K562 (cell line): Measurements from ENCODE around the gene NSMF. TPM values are rescaled to one million over a fixed set of nuclear protein-coding genes. Genes with fewer than 3 reads are reported as not detected.
A peak's percentile ranks its signal among the peaks of the same experiment; 100 is the strongest.

ENCODE experiments used
- ATAC-seq: fragments of 200-7000 bp; cut with Tn5 transposase; 3 replicates; pipeline ENCODE4 v1.9.1; 2020; ENCODE audit warnings: moderate library complexity
- BruUV-seq: library from RNA; stranded (reverse); fragments of 400-500 nt; replicated peaks from 2 replicates; lab custom pipeline; 2021; lab: Mats Ljungman, UMichigan
- CTCF ChIA-PET: fragments of 300-600 bp; formaldehyde crosslinking; extraction: SDS; loops from one replicate; lab custom pipeline; 2021; ENCODE audit warnings: low intra/inter-chr PET ratio; lab: Yijun Ruan, JAX
- POLR2A ChIA-PET: fragments of 300-600, 350-650 bp; sonication (Branson Sonifier 250); formaldehyde crosslinking; extraction: SDS; loops from one replicate; lab custom pipeline; 2021; ENCODE audit warnings: antibody characterized with exemption, inconsistent platforms; lab: Yijun Ruan, JAX
- DNase-seq, 4 experiments: peaks; one replicate each; pipeline versions ENCODE4 v3.0.0 to v3.0.0-alpha.2; 2011 to 2018; ENCODE audit warnings: low spot score in 3 of 4, mixed read lengths in 3 of 4; ENCODE audit errors: extremely low read depth in 1 of 4
- FAIRE-seq: peaks from 2 replicates; lab custom pipeline; 2011; peaks lifted over from hg19 to GRCh38; lab: Jason Lieb, UNC
- H2AFZ ChIP-seq: 2 replicates; pipeline ENCODE4 v1.6.0; 2011; ENCODE audit warnings: low read depth, low read length, control low read depth, inconsistent platforms
- H3K27ac ChIP-seq: fragments of 200-600 bp; 3 replicates; pipeline ENCODE4 v1.8.0; 2011; ENCODE audit warnings: low read depth, mild to moderate bottlenecking, control low read depth, inconsistent platforms, low read length, moderate library complexity, mixed read lengths; ENCODE audit errors: extremely low read depth
- H3K27me3 ChIP-seq, 2 experiments: fragments of 300-600 bp in 1 of 2; 2 replicates in 1 of 2; 3 replicates in 1 of 2; pipeline versions ENCODE4 v1.6.0 to v1.8.0; 2011; ENCODE audit warnings: inconsistent platforms in 2 of 2, low read length in 2 of 2, mild to moderate bottlenecking in 1 of 2, mixed read lengths in 1 of 2, moderate library complexity in 1 of 2; ENCODE audit not compliant: control insufficient read depth in 2 of 2, insufficient read depth in 2 of 2
- H3K36me3 ChIP-seq: fragments of 300-600 bp; 3 replicates; pipeline ENCODE4 v1.8.0; 2011; ENCODE audit warnings: mild to moderate bottlenecking, low read length, inconsistent platforms; ENCODE audit not compliant: control insufficient read depth, insufficient read depth
- H3K4me1 ChIP-seq, 2 experiments: fragments of 200-600 bp in 1 of 2; replicated peaks in 1 of 2; 2 replicates in 1 of 2; 3 replicates in 1 of 2; pipeline versions ENCODE4 v1.5.1 to v1.8.0; 2011; ENCODE audit warnings: inconsistent platforms in 2 of 2, low read length in 2 of 2, mild to moderate bottlenecking in 1 of 2, mixed read lengths in 1 of 2, moderate library complexity in 1 of 2; ENCODE audit not compliant: control insufficient read depth in 2 of 2, insufficient read depth in 2 of 2
- H3K4me2 ChIP-seq: 2 replicates; pipeline ENCODE4 v1.6.1; 2011; ENCODE audit warnings: low read length, control low read depth, inconsistent platforms, mixed read lengths; ENCODE audit not compliant: insufficient read depth
- H3K4me3 ChIP-seq: fragments of 200-600 bp; sonication (generic), shearing (Covaris generic); 2 replicates; pipeline ENCODE4 v1.5.1; 2016; ENCODE audit warnings: control low read depth, inconsistent platforms
- H3K79me2 ChIP-seq: fragments of 200-600 bp; 3 replicates; pipeline ENCODE4 v1.8.0; 2011; ENCODE audit warnings: low read length, inconsistent platforms; ENCODE audit not compliant: control insufficient read depth, insufficient read depth
- H3K9ac ChIP-seq, 2 experiments: 2 replicates each; pipeline versions ENCODE4 v1.6.0 to v1.6.1; 2011; ENCODE audit warnings: low read depth in 2 of 2, low read length in 2 of 2, control low read depth in 1 of 2, inconsistent platforms in 1 of 2, mild to moderate bottlenecking in 1 of 2, mixed read lengths in 1 of 2; ENCODE audit not compliant: insufficient read depth in 1 of 2
- H3K9me1 ChIP-seq: one replicate; pipeline ENCODE4 v1.6.0; 2011; ENCODE audit warnings: inconsistent platforms, mild to moderate bottlenecking, low read length, moderate library complexity; ENCODE audit not compliant: control insufficient read depth, insufficient read depth
- H3K9me3 ChIP-seq: replicated peaks from 2 replicates; pipeline ENCODE4 v1.5.1; 2011; ENCODE audit warnings: low read depth, low read length, inconsistent platforms; ENCODE audit not compliant: control insufficient read depth, insufficient read depth
- H4K20me1 ChIP-seq: replicated peaks from 2 replicates; pipeline ENCODE4 v1.6.1; 2011; ENCODE audit warnings: low read length, inconsistent platforms, mixed read lengths; ENCODE audit not compliant: control insufficient read depth, insufficient read depth
- BCLAF1 ChIP-seq, 2 experiments: fragments of 450-650 bp in 1 of 2; IDR thresholded peaks; 2 replicates each; pipeline ENCODE4 v1.6.1; 2011 to 2017; ENCODE audit warnings: low read depth in 2 of 2, antibody characterized with exemption in 1 of 2, borderline replicate concordance in 1 of 2, low read length in 1 of 2, mild to moderate bottlenecking in 1 of 2, mixed read lengths in 1 of 2; ENCODE audit not compliant: control insufficient read depth in 1 of 2
- EP400 ChIP-seq: fragments of 450-650 bp; IDR thresholded peaks from 2 replicates; pipeline ENCODE4 v1.6.1; 2017; ENCODE audit warnings: antibody characterized with exemption, mild to moderate bottlenecking, moderate library complexity
- ERF ChIP-seq: fragments of 450-650 bp; formaldehyde crosslinking; IDR thresholded peaks from 2 replicates; pipeline ENCODE4 v1.4.0; 2020; ENCODE audit warnings: mild to moderate bottlenecking, mixed read lengths
- HNRNPL ChIP-seq: fragments of 200-400 bp; formaldehyde crosslinking; IDR thresholded peaks from 2 replicates; pipeline ENCODE4 v1.6.1; 2017; ENCODE audit warnings: low read depth, mild to moderate bottlenecking, low read length
- ILK ChIP-seq: fragments of 450-650 bp; IDR thresholded peaks from 2 replicates; pipeline ENCODE4 v1.6.1; 2016; ENCODE audit warnings: missing genetic modification characterization, low read depth, mild to moderate bottlenecking, missing compliant biosample characterization, moderate library complexity, borderline replicate concordance
- NFATC3 ChIP-seq: fragments of 450-650 bp; IDR thresholded peaks from 2 replicates; pipeline ENCODE4 v1.6.1; 2017; ENCODE audit warnings: mild to moderate bottlenecking
- PRPF4 ChIP-seq: fragments of 200-400 bp; formaldehyde crosslinking; IDR thresholded peaks from one replicate; pipeline ENCODE4 v1.6.1; 2017; ENCODE audit warnings: low read length, low read depth, mild to moderate bottlenecking; ENCODE audit not compliant: insufficient read depth, poor library complexity, severe bottlenecking
- PTBP1 ChIP-seq: fragments of 200-400 bp; formaldehyde crosslinking; IDR thresholded peaks from 2 replicates; pipeline ENCODE4 v1.6.1; 2017; ENCODE audit warnings: low read depth, low read length
- RAD51 ChIP-seq: fragments of 450-650 bp; IDR thresholded peaks from 2 replicates; pipeline ENCODE4 v1.7.1; 2016; ENCODE audit warnings: low read depth, mild to moderate bottlenecking, borderline replicate concordance
- RBM14 ChIP-seq: fragments of 200-400 bp; formaldehyde crosslinking; IDR thresholded peaks from 2 replicates; pipeline ENCODE4 v1.6.1; 2018; ENCODE audit warnings: low read depth, mild to moderate bottlenecking, low read length, moderate library complexity, borderline replicate concordance; ENCODE audit not compliant: insufficient read depth
- RNF219 ChIP-seq: fragments of 250-450 bp; sonication (Bioruptor Pico); IDR thresholded peaks from 2 replicates; pipeline ENCODE4 v1.5.0; 2022; ENCODE audit warnings: mild to moderate bottlenecking
- SMAD4 ChIP-seq: fragments of 250-450 bp; sonication (Bioruptor Pico); conservative IDR thresholded peaks from 2 replicates; pipeline ENCODE4 v1.8.0; 2021; ENCODE audit warnings: inconsistent platforms, mild to moderate bottlenecking, moderate library complexity
- SP1 ChIP-seq: sonication (generic); formaldehyde crosslinking; IDR thresholded peaks from 2 replicates; pipeline ENCODE4 v1.8.1; 2022; ENCODE audit warnings: mild to moderate bottlenecking, missing genetic modification reagents
- TAF9B ChIP-seq: fragments of 450-650 bp; IDR thresholded peaks from 2 replicates; pipeline ENCODE4 v1.6.1; 2018; ENCODE audit warnings: mild to moderate bottlenecking; ENCODE audit not compliant: partially characterized antibody
- ZNF830 ChIP-seq: fragments of 250-450 bp; sonication (Bioruptor Pico); IDR thresholded peaks from 2 replicates; pipeline ENCODE4 v1.5.0; 2021; ENCODE audit warnings: mild to moderate bottlenecking
- ZSCAN29 ChIP-seq: fragments of 450-650 bp; IDR thresholded peaks from 2 replicates; pipeline ENCODE4 v1.6.1; 2017
- WGBS: fragments of 100-300 bp; shearing (Covaris generic); methylation state at CpG from one replicate; pipeline ENCODE4 v1.1.6; 2016; ENCODE audit warnings: low coverage, mixed read lengths; ENCODE audit not compliant: insufficient coverage; ENCODE audit errors: missing lambda C conversion rate; 5-methylcytosine and 5-hydroxymethylcytosine counted together
- in situ Hi-C: fragments of 300-500 bp; cut with MboI; formaldehyde crosslinking; loops from 4 replicates; pipeline ENCODE4 v1.15.0; 2018; ENCODE audit warnings: inconsistent platforms, mixed read lengths
- intact Hi-C: fragments of 100-400 bp; cut with micrococcal nuclease; formaldehyde crosslinking; loops from 2 replicates; pipeline ENCODE4 v1.14.2; 2022
- polyA plus RNA-seq, 8 experiments: library from polyadenylated mRNA; depleted of rRNA in 4 of 8; stranded (reverse) in 5 of 8; unstranded in 3 of 8; fragments of >200 nt; fragmentation: Nextera tagmentation in 2 of 8; fragmentation: Illumina TruSeq in 1 of 8; extraction: Ambion mirVana in 2 of 8; extraction: Trizol in 1 of 8; gene quantifications; 2 replicates each; pipeline versions ENCODE4 v1.2.1 to v1.2.3, GENCODE V29; 2011 to 2014; ENCODE audit warnings: inconsistent platforms in 1 of 8, missing spikeins in 1 of 8
- total RNA-seq, 7 experiments: library from RNA; depleted of rRNA in 6 of 7; stranded (reverse); fragments of >200 nt in 6 of 7; fragmentation: Illumina TruSeq in 2 of 7; extraction: Trizol in 2 of 7; gene quantifications; 2 replicates each; pipeline versions ENCODE4 v1.2.1 to v1.2.3, GENCODE V29; 2011 to 2021; ENCODE audit warnings: low replicate concordance in 1 of 7

Gene NSMF
- total and polyA plus RNA-seq, 9 of the 15 experiments (the other 6 are each of a cell fraction or from before 2014, with no cell fraction given): 0.20 to 82.7 (median 29.3) TPM

DNA sequence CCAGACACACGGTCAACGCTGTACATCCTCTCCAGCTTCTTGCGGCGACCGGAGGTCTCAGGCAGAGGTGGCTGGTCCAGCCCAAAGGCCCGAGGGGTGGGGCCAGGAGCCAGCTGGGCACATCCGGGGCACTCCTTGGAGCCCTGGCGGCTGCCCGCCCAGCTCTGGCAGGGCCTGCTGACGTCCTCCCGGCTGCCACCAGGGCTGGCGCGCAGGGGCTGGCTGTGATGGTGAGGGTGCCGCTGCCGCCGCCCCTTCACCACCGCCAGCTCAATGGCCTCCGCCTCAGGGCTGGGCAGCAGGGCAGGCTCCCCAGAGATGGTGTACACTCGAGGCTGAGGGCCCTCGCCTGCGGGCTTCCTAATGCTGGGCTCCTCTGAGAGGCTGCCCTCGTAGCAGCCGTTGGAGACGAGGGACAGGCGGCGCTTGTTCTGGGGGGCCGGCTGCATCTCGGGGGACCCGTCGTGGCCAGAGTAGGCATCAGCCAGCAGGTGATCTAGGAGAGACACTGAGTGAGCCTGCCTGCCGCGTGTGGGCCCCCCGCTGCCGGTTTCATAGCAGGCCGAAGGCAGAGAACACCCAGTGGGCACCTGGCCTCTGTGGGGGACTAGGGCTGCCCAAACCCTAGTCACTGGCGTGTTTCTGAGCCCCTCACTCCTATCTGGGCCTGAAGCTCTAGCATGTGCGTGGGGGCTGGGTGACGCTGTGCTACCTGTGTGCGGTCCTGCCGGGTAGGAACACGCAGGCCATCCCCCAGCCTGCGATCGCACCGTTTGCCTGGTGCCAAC, 1.5 kb downstream of the NSMF start:
- no peak for FAIRE-seq
- H3K9me1 ChIP-seq: no peaks in the 10 kb centered on the region
- no peak for DNase-seq
- in situ Hi-C loops: no loop called here
- no peaks in the 10 kb centered on the region for H3K9me3 ChIP-seq
- H3K27me3 ChIP-seq: no peaks in the 10 kb centered on the region
- CTCF ChIA-PET: no interaction called here
- no peaks in the 10 kb centered on the region for H4K20me1 ChIP-seq
- no peak overlapping the region for H2AFZ ChIP-seq
- H3K27ac ChIP-seq: no peak overlapping the region
- H3K4me1 ChIP-seq: peaks cover 24 to 98% of the 10 kb centered on the region in 2 experiments
- H3K4me3 ChIP-seq: peak overlapping the region; percentile 59; the same call in 1 of the 2 replicates
- H3K9ac ChIP-seq: peak overlapping the region in 1 of 2 experiments; percentile 97; a peak in 2 of 4 replicates
- BruUV-seq: TSS peak; percentile 45
- WGBS: 93% methylated on average over 41 of the region's 44 CpGs
- H3K4me2 ChIP-seq: peak overlapping the region; percentile 61; the same call in 1 of the 2 replicates
- intact Hi-C loops: no loop called here
- H3K79me2 ChIP-seq: peaks cover 12% of the 10 kb centered on the region
- no peak for ATAC-seq
- POLR2A ChIA-PET: interaction anchor here (0.6 to 1.2 kb wide), 3 partner anchors 10 to 162 kb away, joined by 3 to 4 read pairs (median 3); no protein-coding TSS in a partner anchor
- peaks cover 50% of the 10 kb centered on the region; the same call in 2 of the 3 replicates for H3K36me3 ChIP-seq
- no peak for TF ChIP-seq RAD51
- no peak for TF ChIP-seq PRPF4
- TF ChIP-seq EP400: no peak
- TF ChIP-seq SP1 (CRISPR knock-in tag): 0 out of 2 replicates have a peak, but pooled peaks have one; percentile 25
- TF ChIP-seq NFATC3: no peak
- TF ChIP-seq ZNF830 (CRISPR knock-in tag): no peak
- 0 out of 2 replicates have a peak, but pooled peaks have one; percentile 54 for TF ChIP-seq RBM14
- peak; percentile 77; the same call in 1 of the 2 replicates for TF ChIP-seq HNRNPL
- TF ChIP-seq RNF219 (CRISPR knock-in tag): no peak
- no peak for TF ChIP-seq BCLAF1 (IDR thresholded peaks at IDR 0.05; ENCODE audit: borderline replicate concordance in 1 of 2, control insufficient read depth in 1 of 2, low read depth in 2 of 2, low read length in 1 of 2)
- no peak for TF ChIP-seq ILK (tag)
- TF ChIP-seq SMAD4 (CRISPR knock-in tag): no peak
- no peak for TF ChIP-seq TAF9B
- no peak for TF ChIP-seq PTBP1
- no peak for TF ChIP-seq ZSCAN29
- TF ChIP-seq ERF (CRISPR knock-in tag): no peak
